CD4-positive, alpha-beta T cell (primary cell): Measurements from ENCODE around the gene EHD4. TPM values are rescaled to one million over a fixed set of nuclear protein-coding genes. Genes with fewer than 3 reads are reported as not detected.

Experiments
- ATAC-seq: fragments of 200-7000 bp; cut with Tn5 transposase; one replicate; pipeline ENCODE4 v1.10.0; 2022; ENCODE audit warnings: mild to moderate bottlenecking; ENCODE audit not compliant: poor library complexity
- CTCF ChIA-PET: fragments of 350-600 bp; sonication (Branson Sonifier 250); formaldehyde crosslinking; loops from one replicate; lab custom pipeline; 2021; ENCODE audit warnings: antibody characterized with exemption, inconsistent platforms; lab: Charles Lee
- POLR2A ChIA-PET: fragments of 350-600 bp; sonication (Branson Sonifier 250); formaldehyde crosslinking; loops from one replicate; lab custom pipeline; 2021; ENCODE audit warnings: antibody characterized with exemption, inconsistent platforms; lab: Charles Lee
- DNase-seq, 14 experiments: peaks; one replicate each; pipeline ENCODE4 v3.0.0-alpha.2; 2013 to 2020; ENCODE audit warnings: mixed read lengths in 2 of 14
- H3K27ac ChIP-seq, 2 donors: one replicate each; pipeline versions ENCODE4 v1.5.1 to v1.7.0; 2013; ENCODE audit warnings: low read length in 2 of 2, low read depth in 1 of 2, mild to moderate bottlenecking in 1 of 2
- H3K27me3 ChIP-seq, 2 experiments: 1 replicate in 1 of 2; 2 replicates in 1 of 2; pipeline versions ENCODE4 v1.6.1 to v1.7.0; 2013; ENCODE audit warnings: low read length in 2 of 2, control low read depth in 1 of 2, mild to moderate bottlenecking in 1 of 2, moderate library complexity in 1 of 2; ENCODE audit not compliant: insufficient read depth in 2 of 2, control insufficient read depth in 1 of 2
- H3K36me3 ChIP-seq: one replicate; pipeline ENCODE4 v1.6.1; 2013; ENCODE audit warnings: low read length, control low read depth; ENCODE audit not compliant: insufficient read depth
- H3K4me1 ChIP-seq: one replicate; pipeline ENCODE4 v1.6.1; 2013; ENCODE audit warnings: low read length, control low read depth; ENCODE audit not compliant: insufficient read depth
- H3K4me3 ChIP-seq: one replicate; pipeline ENCODE4 v1.5.1; 2013; ENCODE audit warnings: mild to moderate bottlenecking, low read length, moderate library complexity
- H3K9me3 ChIP-seq, 2 experiments: 1 replicate in 1 of 2; 2 replicates in 1 of 2; pipeline versions ENCODE4 v1.6.1 to v1.7.0; 2013; ENCODE audit warnings: low read length in 2 of 2, mild to moderate bottlenecking in 2 of 2, control low read depth in 1 of 2, moderate library complexity in 1 of 2; ENCODE audit not compliant: control insufficient read depth in 1 of 2, insufficient read depth in 1 of 2
- H3K27ac Mint-ChIP-seq: one replicate; pipeline ENCODE4 v1.8.0; 2020; ENCODE audit warnings: mixed read lengths
- H3K27me3 Mint-ChIP-seq: one replicate; pipeline ENCODE4 v1.8.0; 2021; ENCODE audit warnings: mixed read lengths
- H3K36me3 Mint-ChIP-seq: one replicate; pipeline ENCODE4 v1.8.0; 2021; ENCODE audit warnings: low read depth, mixed read lengths
- H3K4me1 Mint-ChIP-seq: one replicate; pipeline ENCODE4 v1.8.0; 2021; ENCODE audit warnings: low read depth, mixed read lengths
- H3K4me3 Mint-ChIP-seq: one replicate; pipeline ENCODE4 v1.8.0; 2020; ENCODE audit warnings: mild to moderate bottlenecking, mixed read lengths
- H3K9me3 Mint-ChIP-seq: one replicate; pipeline ENCODE4 v1.8.0; 2020; ENCODE audit warnings: mixed read lengths
- CTCF ChIP-seq: fragments of 200-600 bp; IDR thresholded peaks from one replicate; pipeline ENCODE4 v1.8.0; 2022; ENCODE audit warnings: antibody characterized with exemption, mild to moderate bottlenecking
- intact Hi-C, 2 experiments: fragments of 100-400 bp; cut with DNase I in 1 of 2; cut with micrococcal nuclease in 1 of 2; formaldehyde crosslinking; loops; one replicate each; pipeline versions ENCODE4 v1.15.1 to v1.9.0; 2023 to 2025; cut with DNase I, micrococcal nuclease
- total RNA-seq, 174 experiments: library from RNA in 2 of 174; stranded (reverse) in 2 of 174; gene quantifications; one replicate each; pipeline ENCODE4 v1.2.3 and lab custom pipeline; 2021 to 2026

Gene EHD4
- total RNA-seq, 2 experiments from 2014 or later: 39.8 to 40.5 TPM

GRCh38 chr15:41989573-41990242 is 17.4 kb upstream of the EHD4 start:
- DNase-seq: peak; percentile 65 to 88 (median 78)
- Mint-ChIP-seq H3K4me1 (no peaks in the 10 kb centered on the region), H3K4me3 (no peak overlapping the region), H3K36me3 (no peaks in the 10 kb centered on the region), H3K27me3 (no peaks in the 10 kb centered on the region), H3K9me3 (no peaks in the 10 kb centered on the region), H3K27ac (no peak overlapping the region)
- POLR2A ChIA-PET: interaction anchor here (0.8 to 1.2 kb wide), 3 partner anchors 17 to 51 kb away, joined by 3 to 4 read pairs (median 3); partner anchors contain the start of gene EHD4
- peak; percentile 94 for ATAC-seq
- H3K27ac ChIP-seq: no peak overlapping the region
- no peaks in the 10 kb centered on the region for H3K27me3 ChIP-seq
- peak; percentile 92 for TF ChIP-seq CTCF
- no peaks in the 10 kb centered on the region for H3K9me3 ChIP-seq
- intact Hi-C loops: loop anchor here (1.0 to 2.0 kb wide), 4 partner anchors 70 to 147 kb away; no protein-coding TSS in a partner anchor
- H3K36me3 ChIP-seq: no peaks in the 10 kb centered on the region
- no peak overlapping the region for H3K4me3 ChIP-seq
- CTCF ChIA-PET: interaction anchor here (0.6 to 2.2 kb wide), 18 partner anchors 17 to 660 kb away, joined by 3 to 14 read pairs (median 3); partner anchors contain the start of gene EHD4
- H3K4me1 ChIP-seq: peaks cover 3% of the 10 kb centered on the region

- no peak overlapping the region for H3K27ac ChIP-seq
- H3K4me1 ChIP-seq: peaks cover 3% of the 10 kb centered on the region
- H3K4me3 ChIP-seq: no peak overlapping the region
- H3K36me3 ChIP-seq: no peaks in the 10 kb centered on the region
- intact Hi-C loops: loop anchor here (1.0 to 2.0 kb wide), 4 partner anchors 70 to 148 kb away; no protein-coding TSS in a partner anchor
- H3K27me3 ChIP-seq: no peaks in the 10 kb centered on the region
- Mint-ChIP-seq H3K4me3 (no peak overlapping the region), H3K27me3 (no peaks in the 10 kb centered on the region), H3K36me3 (no peaks in the 10 kb centered on the region), H3K4me1 (no peaks in the 10 kb centered on the region), H3K27ac (no peak overlapping the region), H3K9me3 (no peaks in the 10 kb centered on the region)
- TF ChIP-seq CTCF: no peak
- ATAC-seq (no peak), DNase-seq (no peak)
- H3K9me3 ChIP-seq: no peaks in the 10 kb centered on the region
- POLR2A ChIA-PET: interaction anchor here (0.6 to 1.2 kb wide), 4 partner anchors 17 to 189 kb away, joined by 3 to 4 read pairs (median 3); partner anchors contain the start of gene EHD4
- CTCF ChIA-PET: interaction anchor here (1.0 to 2.2 kb wide), 11 partner anchors 40 to 216 kb away, joined by 3 to 14 read pairs (median 4); no protein-coding TSS in a partner anchor
These were observed 16.7 kb upstream of the EHD4 start for GRCh38 chr15:41988896-41989572.

- Mint-ChIP-seq H3K27ac (no peak overlapping the region), H3K4me3 (no peak overlapping the region), H3K36me3 (no peaks in the 10 kb centered on the region), H3K4me1 (no peaks in the 10 kb centered on the region), H3K9me3 (no peaks in the 10 kb centered on the region), H3K27me3 (no peaks in the 10 kb centered on the region)
- intact Hi-C loops: loop anchor here (2.0 kb wide), 2 partner anchors 147 to 149 kb away; no protein-coding TSS in a partner anchor
- no peak for ATAC-seq
- no peak for DNase-seq
- TF ChIP-seq CTCF: no peak
- Histone ChIP-seq H3K36me3 (no peaks in the 10 kb centered on the region), H3K9me3 (no peaks in the 10 kb centered on the region), H3K27ac (no peak overlapping the region), H3K4me3 (no peak overlapping the region), H3K4me1 (peaks cover 3% of the 10 kb centered on the region), H3K27me3 (no peaks in the 10 kb centered on the region)
- ChIA-PET CTCF (no interaction called here), POLR2A (no interaction called here)
These were observed 15.5 kb upstream of the EHD4 start for GRCh38 chr15:41987925-41988275.
